ENCODE measurements around the gene SMARCA4. TPM values are rescaled to one million over a fixed set of nuclear protein-coding genes. Genes with fewer than 3 reads are reported as not detected.

The SMARCA4 gene
- total RNA-seq, 6 experiments from 2014 or later: 105 to 116 (median 114) TPM

- H3K4me3 Mint-ChIP-seq: no peak overlapping the region
- peaks cover 3% of the 10 kb centered on the region; the same call in 1 of the 2 replicates for H3K27me3 Mint-ChIP-seq (ENCODE audit: insufficient read depth)
- H3K36me3 Mint-ChIP-seq (ENCODE audit: low read depth): no peaks in the 10 kb centered on the region; the same call in 1 of the 2 replicates
- no peak overlapping the region for H3K27ac Mint-ChIP-seq
- no peaks in the 10 kb centered on the region for H3K9me3 Mint-ChIP-seq
- DNase-seq: no peak
- TF ChIP-seq, protein P1, sequence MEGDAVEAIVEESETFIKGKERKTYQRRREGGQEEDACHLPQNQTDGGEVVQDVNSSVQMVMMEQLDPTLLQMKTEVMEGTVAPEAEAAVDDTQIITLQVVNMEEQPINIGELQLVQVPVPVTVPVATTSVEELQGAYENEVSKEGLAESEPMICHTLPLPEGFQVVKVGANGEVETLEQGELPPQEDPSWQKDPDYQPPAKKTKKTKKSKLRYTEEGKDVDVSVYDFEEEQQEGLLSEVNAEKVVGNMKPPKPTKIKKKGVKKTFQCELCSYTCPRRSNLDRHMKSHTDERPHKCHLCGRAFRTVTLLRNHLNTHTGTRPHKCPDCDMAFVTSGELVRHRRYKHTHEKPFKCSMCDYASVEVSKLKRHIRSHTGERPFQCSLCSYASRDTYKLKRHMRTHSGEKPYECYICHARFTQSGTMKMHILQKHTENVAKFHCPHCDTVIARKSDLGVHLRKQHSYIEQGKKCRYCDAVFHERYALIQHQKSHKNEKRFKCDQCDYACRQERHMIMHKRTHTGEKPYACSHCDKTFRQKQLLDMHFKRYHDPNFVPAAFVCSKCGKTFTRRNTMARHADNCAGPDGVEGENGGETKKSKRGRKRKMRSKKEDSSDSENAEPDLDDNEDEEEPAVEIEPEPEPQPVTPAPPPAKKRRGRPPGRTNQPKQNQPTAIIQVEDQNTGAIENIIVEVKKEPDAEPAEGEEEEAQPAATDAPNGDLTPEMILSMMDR (IDR thresholded peaks at IDR 0.05): no peak
- H3K4me1 Mint-ChIP-seq (ENCODE audit: low read depth): no peaks in the 10 kb centered on the region
Observed at GRCh38 chr19:10985502-10985901, 24.7 kb downstream of the SMARCA4 start.

- TF ChIP-seq, protein P1 (IDR thresholded peaks at IDR 0.05): no peak
- H3K9me3 Mint-ChIP-seq: no peaks in the 10 kb centered on the region
- no peak for DNase-seq
- H3K4me1 Mint-ChIP-seq (ENCODE audit: low read depth): no peaks in the 10 kb centered on the region
- H3K27me3 Mint-ChIP-seq (ENCODE audit: insufficient read depth): peaks cover 3% of the 10 kb centered on the region; the same call in 1 of the 2 replicates
- H3K27ac Mint-ChIP-seq: no peak overlapping the region
- peaks cover 4% of the 10 kb centered on the region for H3K36me3 Mint-ChIP-seq (ENCODE audit: low read depth)
- no peak overlapping the region for H3K4me3 Mint-ChIP-seq
Observed at GRCh38 chr19:10986301-10987127, 25.7 kb downstream of the SMARCA4 start.

DNA sequence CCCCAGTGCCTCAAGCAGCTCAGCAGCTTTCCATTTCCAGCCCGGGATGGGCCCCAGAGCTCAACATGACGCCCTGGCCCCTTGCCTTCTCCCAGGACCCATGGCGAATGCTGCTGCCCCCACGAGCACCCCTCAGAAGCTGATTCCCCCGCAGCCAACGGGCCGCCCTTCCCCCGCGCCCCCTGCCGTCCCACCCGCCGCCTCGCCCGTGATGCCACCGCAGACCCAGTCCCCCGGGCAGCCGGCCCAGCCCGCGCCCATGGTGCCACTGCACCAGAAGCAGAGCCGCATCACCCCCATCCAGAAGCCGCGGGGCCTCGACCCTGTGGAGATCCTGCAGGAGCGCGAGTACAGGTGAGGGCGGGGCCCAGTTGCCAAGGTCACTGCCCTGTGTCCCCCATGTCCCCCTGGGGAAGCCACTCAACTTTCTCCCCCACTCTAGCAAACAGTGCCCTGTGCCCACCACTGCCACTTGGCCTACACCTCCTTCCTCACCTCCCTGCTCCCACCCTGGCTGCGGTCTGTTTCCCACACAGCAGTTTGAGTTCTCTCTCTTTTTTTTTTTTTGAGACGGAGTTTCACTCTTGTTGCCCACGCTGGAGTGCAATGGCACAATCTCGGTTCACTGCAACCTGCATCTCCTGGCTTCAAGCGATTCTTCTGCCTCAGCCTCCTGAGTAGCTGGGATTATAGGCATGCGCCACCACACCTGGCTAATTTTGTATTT lies 26.9 kb downstream of the SMARCA4 start:
- H3K27ac Mint-ChIP-seq: no peak overlapping the region
- H3K9me3 Mint-ChIP-seq: no peaks in the 10 kb centered on the region
- H3K27me3 Mint-ChIP-seq (ENCODE audit: insufficient read depth): peaks cover 3% of the 10 kb centered on the region; the same call in 1 of the 2 replicates
- H3K36me3 Mint-ChIP-seq (ENCODE audit: low read depth): peaks cover 7% of the 10 kb centered on the region
- DNase-seq: no peak
- H3K4me1 Mint-ChIP-seq (ENCODE audit: low read depth): no peaks in the 10 kb centered on the region
- no peak overlapping the region for H3K4me3 Mint-ChIP-seq
- TF ChIP-seq, protein P1 (IDR thresholded peaks at IDR 0.05): no peak

DNA sequence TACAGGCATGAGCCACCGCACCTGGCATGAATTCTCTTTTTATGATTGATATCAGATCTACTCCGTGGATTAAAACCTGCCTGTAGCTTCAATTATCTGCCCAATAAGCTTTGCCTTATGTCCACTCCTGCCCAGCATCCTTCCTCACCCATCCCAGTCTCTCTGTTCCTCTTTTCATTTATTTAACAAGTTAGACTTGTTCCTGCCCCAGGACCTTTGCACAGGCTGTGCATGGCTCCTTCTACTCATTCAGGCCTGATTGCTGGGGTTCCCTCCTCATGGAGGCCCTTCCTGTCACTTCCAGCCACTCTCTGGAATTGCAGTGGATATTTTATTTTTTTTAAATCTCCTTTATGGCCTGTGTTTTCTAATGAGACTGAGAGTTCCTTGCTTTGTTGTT lies 27.6 kb downstream of the SMARCA4 start:
- Mint-ChIP-seq H3K36me3 (ENCODE audit: low read depth) (peaks cover 7% of the 10 kb centered on the region), H3K4me3 (no peak overlapping the region), H3K27ac (no peak overlapping the region), H3K9me3 (no peaks in the 10 kb centered on the region), H3K27me3 (ENCODE audit: insufficient read depth) (peaks cover 3% of the 10 kb centered on the region; the same call in 1 of the 2 replicates), H3K4me1 (ENCODE audit: low read depth) (no peaks in the 10 kb centered on the region)
- TF ChIP-seq, protein P1 (IDR thresholded peaks at IDR 0.05): no peak
- DNase-seq: no peak

DNA sequence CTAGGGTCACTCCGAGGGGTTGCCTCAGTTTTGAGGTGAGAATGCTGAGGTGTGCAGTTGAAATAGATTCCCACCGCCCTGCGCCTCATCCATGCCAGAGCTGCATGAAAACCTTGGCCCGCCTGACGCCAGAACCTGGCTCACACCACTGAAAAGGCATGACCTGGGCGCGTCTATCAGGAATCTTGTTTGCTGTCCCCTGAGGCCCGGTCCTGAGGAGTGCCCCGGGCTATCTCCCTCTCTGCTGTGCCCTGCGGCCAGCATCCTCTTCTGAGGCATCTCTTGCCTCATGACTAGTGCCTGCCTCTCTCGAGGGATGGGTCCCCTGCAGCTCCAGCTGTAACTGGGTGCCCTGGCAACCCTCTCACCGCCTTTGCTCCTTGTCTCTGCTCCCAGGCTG lies 28.1 kb downstream of the SMARCA4 start:
- Mint-ChIP-seq H3K36me3 (ENCODE audit: low read depth) (peaks cover 7% of the 10 kb centered on the region), H3K27me3 (ENCODE audit: insufficient read depth) (peaks cover 3% of the 10 kb centered on the region; the same call in 1 of the 2 replicates), H3K9me3 (no peaks in the 10 kb centered on the region), H3K4me3 (no peak overlapping the region), H3K27ac (no peak overlapping the region), H3K4me1 (ENCODE audit: low read depth) (no peaks in the 10 kb centered on the region)
- DNase-seq: no peak
- TF ChIP-seq, protein P1 (IDR thresholded peaks at IDR 0.05): no peak

All from HFFc6 (cell line).